Choroid plexus epithelial cell (primary cell): ENCODE results near the gene IFNL1.
A peak's percentile ranks its signal among the peaks of the same experiment; 100 is the strongest.

Source experiments
- DNase-seq: peaks from one replicate; pipeline ENCODE4 v3.0.0-alpha.2; 2010; ENCODE audit warnings: low read depth
- H3K4me3 ChIP-seq: 2 replicates; pipeline ENCODE4 v1.5.1; 2011; ENCODE audit warnings: low read depth, mild to moderate bottlenecking, control low read depth, low read length, moderate library complexity
- CTCF ChIP-seq: conservative IDR thresholded peaks from 2 replicates; pipeline ENCODE4 v1.5.1; 2011; ENCODE audit warnings: low read depth, mild to moderate bottlenecking, control low read depth, inconsistent platforms, low read length, moderate library complexity

IFNL1 gene

GRCh38 chr19:39342647-39343305, 46.6 kb downstream of the IFNL1 start:
- peak overlapping the region; percentile 79 for H3K4me3 ChIP-seq
- TF ChIP-seq CTCF: no peak
- peak; percentile 32 for DNase-seq

GRCh38 chr19:39345956-39346355, 49.7 kb downstream of the IFNL1 start:
- no peak for DNase-seq
- peak; percentile 43 for TF ChIP-seq CTCF
- no peak overlapping the region for H3K4me3 ChIP-seq

- peak; percentile 32 for DNase-seq
- no peak overlapping the region for H3K4me3 ChIP-seq
- TF ChIP-seq CTCF: no peak
Observed at GRCh38 chr19:39347332-39348164, 51.3 kb downstream of the IFNL1 start.
